ENCODE data around the gene COG5.

DNA sequence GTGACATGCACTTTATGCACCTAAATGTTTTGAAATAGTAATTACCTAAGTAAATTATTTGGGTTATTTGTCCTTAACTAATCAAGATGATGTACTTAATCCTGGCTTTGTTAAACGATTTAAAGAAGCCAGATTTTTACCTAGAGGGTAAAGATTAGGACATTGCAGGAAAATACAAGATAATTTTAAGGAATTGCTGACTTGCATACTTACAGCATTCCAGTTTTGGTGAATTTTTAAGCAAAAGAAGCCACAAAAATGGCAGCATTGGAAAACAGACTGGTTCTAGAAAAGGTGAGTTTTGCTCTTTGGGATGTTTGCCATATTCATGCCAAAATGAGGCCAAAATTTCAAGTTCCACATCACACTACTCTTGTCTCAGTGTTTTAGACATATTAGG, 49.7 kb upstream of the COG5 start:
- no peak for TF ChIP-seq POLR2A (IDR thresholded peaks at IDR 0.05)
- TF ChIP-seq, protein P1, sequence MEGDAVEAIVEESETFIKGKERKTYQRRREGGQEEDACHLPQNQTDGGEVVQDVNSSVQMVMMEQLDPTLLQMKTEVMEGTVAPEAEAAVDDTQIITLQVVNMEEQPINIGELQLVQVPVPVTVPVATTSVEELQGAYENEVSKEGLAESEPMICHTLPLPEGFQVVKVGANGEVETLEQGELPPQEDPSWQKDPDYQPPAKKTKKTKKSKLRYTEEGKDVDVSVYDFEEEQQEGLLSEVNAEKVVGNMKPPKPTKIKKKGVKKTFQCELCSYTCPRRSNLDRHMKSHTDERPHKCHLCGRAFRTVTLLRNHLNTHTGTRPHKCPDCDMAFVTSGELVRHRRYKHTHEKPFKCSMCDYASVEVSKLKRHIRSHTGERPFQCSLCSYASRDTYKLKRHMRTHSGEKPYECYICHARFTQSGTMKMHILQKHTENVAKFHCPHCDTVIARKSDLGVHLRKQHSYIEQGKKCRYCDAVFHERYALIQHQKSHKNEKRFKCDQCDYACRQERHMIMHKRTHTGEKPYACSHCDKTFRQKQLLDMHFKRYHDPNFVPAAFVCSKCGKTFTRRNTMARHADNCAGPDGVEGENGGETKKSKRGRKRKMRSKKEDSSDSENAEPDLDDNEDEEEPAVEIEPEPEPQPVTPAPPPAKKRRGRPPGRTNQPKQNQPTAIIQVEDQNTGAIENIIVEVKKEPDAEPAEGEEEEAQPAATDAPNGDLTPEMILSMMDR (IDR thresholded peaks at IDR 0.05): no peak

Data from heart left ventricle (tissue), 13 donors.